HepG2 (cell line): ENCODE measurements around the gene CEP170. TPM values are rescaled to one million over a fixed set of nuclear protein-coding genes. Genes with fewer than 3 reads are reported as not detected.
A peak's percentile ranks its signal among the peaks of the same experiment; 100 is the strongest.

ENCODE experiments used
- ATAC-seq: fragments of 200-7000 bp; cut with Tn5 transposase; 3 replicates; pipeline ENCODE4 v1.9.1; 2020; ENCODE audit warnings: mild to moderate bottlenecking, moderate library complexity
- BruUV-seq: library from RNA; stranded (reverse); fragments of 400-500 nt; replicated peaks from 2 replicates; lab custom pipeline; 2021; lab: Mats Ljungman, UMichigan
- CTCF ChIA-PET: fragments of 300-600 bp; formaldehyde crosslinking; extraction: SDS; loops from one replicate; lab custom pipeline; 2021; ENCODE audit warnings: low total read pairs, inconsistent platforms, low intra/inter-chr PET ratio; lab: Yijun Ruan, JAX
- POLR2A ChIA-PET: fragments of 350-600 bp; sonication (Branson Sonifier 250); formaldehyde crosslinking; loops from one replicate; lab custom pipeline; 2020; ENCODE audit warnings: antibody characterized with exemption, inconsistent platforms; lab: Yijun Ruan, JAX
- DNase-seq: peaks from one replicate; pipeline ENCODE4 v3.0.0-alpha.2; 2015; ENCODE audit warnings: low spot score
- FAIRE-seq: peaks from 3 replicates; lab custom pipeline; 2011; peaks lifted over from hg19 to GRCh38; lab: Jason Lieb, UNC
- H2AFZ ChIP-seq: one replicate; pipeline ENCODE4 v1.6.1; 2011; ENCODE audit warnings: low read length, inconsistent platforms
- H3K27ac ChIP-seq: fragments of 300-600 bp; 3 replicates; pipeline ENCODE4 v1.8.0; 2011; ENCODE audit warnings: mixed run types, mild to moderate bottlenecking, mixed read lengths, low read length, inconsistent platforms; ENCODE audit not compliant: insufficient read depth; ENCODE audit errors: extremely low read length
- H3K27me3 ChIP-seq, 2 experiments: fragments of 200-600 bp in 1 of 2; 2 replicates in 1 of 2; 3 replicates in 1 of 2; pipeline versions ENCODE4 v1.6.0 to v1.8.0; 2011; ENCODE audit warnings: low read length in 2 of 2, mild to moderate bottlenecking in 2 of 2, moderate library complexity in 2 of 2, inconsistent platforms in 1 of 2; ENCODE audit not compliant: insufficient read depth in 2 of 2, control insufficient read depth in 1 of 2
- H3K36me3 ChIP-seq, 2 experiments: fragments of 200-600 bp in 1 of 2; replicated peaks in 1 of 2; 2 replicates in 1 of 2; 3 replicates in 1 of 2; pipeline versions ENCODE4 v1.5.1 to v1.8.0; 2011; ENCODE audit warnings: low read length in 2 of 2, inconsistent platforms in 1 of 2; ENCODE audit not compliant: insufficient read depth in 2 of 2, control insufficient read depth in 1 of 2
- H3K4me1 ChIP-seq: 2 replicates; pipeline ENCODE4 v1.5.1; 2012; ENCODE audit warnings: low read length, inconsistent platforms; ENCODE audit not compliant: insufficient read depth
- H3K4me2 ChIP-seq: 2 replicates; pipeline ENCODE4 v1.6.0; 2011; ENCODE audit warnings: low read depth, low read length, inconsistent platforms
- H3K4me3 ChIP-seq, 3 experiments: fragments of 200-600 bp in 1 of 3; sonication (generic), shearing (Covaris generic) in 1 of 3; replicated peaks in 1 of 3; 2 replicates each; pipeline ENCODE4 v1.5.1; 2011 to 2016; ENCODE audit warnings: low read length in 3 of 3, inconsistent platforms in 2 of 3, low read depth in 2 of 3, mild to moderate bottlenecking in 2 of 3, control low read depth in 1 of 3, mixed read lengths in 1 of 3; ENCODE audit not compliant: insufficient read depth in 1 of 3
- H3K79me2 ChIP-seq: one replicate; pipeline ENCODE4 v1.6.1; 2011; ENCODE audit warnings: low read length, inconsistent platforms; ENCODE audit not compliant: insufficient read depth
- H3K9ac ChIP-seq: 2 replicates; pipeline ENCODE4 v1.6.0; 2011; ENCODE audit warnings: mild to moderate bottlenecking, low read depth, low read length, inconsistent platforms; ENCODE audit not compliant: insufficient read depth
- H3K9me3 ChIP-seq: 2 replicates; pipeline ENCODE4 v1.5.1; 2012; ENCODE audit warnings: mild to moderate bottlenecking, low read length
- H4K20me1 ChIP-seq: 2 replicates; pipeline ENCODE4 v1.6.0; 2011; ENCODE audit warnings: inconsistent platforms, mild to moderate bottlenecking, low read length, moderate library complexity; ENCODE audit not compliant: insufficient read depth
- HOXA3 ChIP-seq: sonication (generic); formaldehyde crosslinking; IDR thresholded peaks from 2 replicates; pipeline ENCODE4 v1.5.0; 2020; ENCODE audit warnings: missing genetic modification reagents
- ONECUT2 ChIP-seq: sonication (generic); formaldehyde crosslinking; IDR thresholded peaks from 2 replicates; pipeline ENCODE4 v1.4.0; 2020; ENCODE audit warnings: missing genetic modification reagents
- RARA ChIP-seq: IDR thresholded peaks from 2 replicates; pipeline ENCODE4 v1.6.1; 2016; ENCODE audit warnings: missing genetic modification reagents, missing compliant biosample characterization
- RFX5 ChIP-seq: IDR thresholded peaks from 2 replicates; pipeline ENCODE4 v1.6.1; 2011; ENCODE audit warnings: low read depth, low read length, improper control_type of control experiment
- ZNF816 ChIP-seq: sonication (generic); formaldehyde crosslinking; IDR thresholded peaks from 2 replicates; pipeline ENCODE4 v1.8.0; 2022; ENCODE audit warnings: missing genetic modification reagents, mild to moderate bottlenecking, borderline replicate concordance
- WGBS: methylation state at CpG from one replicate; pipeline ENCODE4 v1.1.6; 2017; ENCODE audit warnings: low lambda C conversion rate; 5-methylcytosine and 5-hydroxymethylcytosine counted together
- in situ Hi-C: cut with HindIII; loops from 2 replicates; pipeline ENCODE4 v1.10.0; 2017; ENCODE audit warnings: low pct_unique_long_range_greater_than_20kb; ENCODE audit not compliant: extremely low pct_ligation_motif_present
- intact Hi-C: fragments of 100-400 bp; cut with micrococcal nuclease; formaldehyde crosslinking; loops from one replicate; pipeline ENCODE4 v1.10.0; 2022; ENCODE audit not compliant: unreplicated experiment
- polyA plus RNA-seq, 8 experiments: library from polyadenylated mRNA; depleted of rRNA in 3 of 8; stranded (reverse) in 7 of 8; unstranded in 1 of 8; fragments of >200 nt; fragmentation: Illumina TruSeq in 4 of 8; extraction: Trizol in 4 of 8; gene quantifications; 2 replicates each; pipeline versions ENCODE4 v1.2.1 to v1.2.3, GENCODE V29; 2011 to 2016; ENCODE audit warnings: low read depth in 4 of 8, missing spikeins in 1 of 8, mixed read lengths in 1 of 8; ENCODE audit not compliant: insufficient read depth in 1 of 8
- total RNA-seq, 5 experiments: library from RNA; depleted of rRNA; stranded (reverse); fragments of >200 nt; fragmentation: Illumina TruSeq; extraction: Trizol; gene quantifications; 2 replicates each; pipeline ENCODE4 v1.2.3, GENCODE V29; 2016; ENCODE audit warnings: low read depth in 1 of 5
- TF ChIP-seq, protein P1 (sequence below): sonication (generic); formaldehyde crosslinking; IDR thresholded peaks from 2 replicates; pipeline ENCODE4 v1.5.1; 2020; ENCODE audit warnings: missing genetic modification reagents, mild to moderate bottlenecking, borderline replicate concordance
- TF ChIP-seq, protein P2 (sequence below): sonication (generic); formaldehyde crosslinking; IDR thresholded peaks from 2 replicates; pipeline ENCODE4 v1.5.1; 2020; ENCODE audit warnings: mild to moderate bottlenecking, missing genetic modification reagents, moderate library complexity
- TF ChIP-seq, protein P3 (sequence below): sonication (generic); formaldehyde crosslinking; IDR thresholded peaks from 2 replicates; pipeline ENCODE4 v1.9.0; 2021; ENCODE audit warnings: missing genetic modification reagents, borderline replicate concordance
- TF ChIP-seq, protein P4 (sequence below), 2 experiments: sonication (generic) in 1 of 2; formaldehyde crosslinking in 1 of 2; IDR thresholded peaks; 2 replicates each; pipeline versions ENCODE4 v1.6.1 to v1.9.0; 2014 to 2022; ENCODE audit warnings: antibody characterized with exemption in 1 of 2, borderline replicate concordance in 1 of 2, inconsistent platforms in 1 of 2, low read depth in 1 of 2, missing genetic modification reagents in 1 of 2
- TF ChIP-seq, protein P5 (sequence below): sonication (generic); formaldehyde crosslinking; IDR thresholded peaks from 2 replicates; pipeline ENCODE4 v1.4.0; 2020; ENCODE audit warnings: missing genetic modification reagents, low read depth, mild to moderate bottlenecking, borderline replicate concordance

Gene CEP170
- total and polyA plus RNA-seq, 2 of the 13 experiments (the other 11 are each of a cell fraction or from before 2014, with no cell fraction given) = 23.0 to 28.6 TPM

DNA sequence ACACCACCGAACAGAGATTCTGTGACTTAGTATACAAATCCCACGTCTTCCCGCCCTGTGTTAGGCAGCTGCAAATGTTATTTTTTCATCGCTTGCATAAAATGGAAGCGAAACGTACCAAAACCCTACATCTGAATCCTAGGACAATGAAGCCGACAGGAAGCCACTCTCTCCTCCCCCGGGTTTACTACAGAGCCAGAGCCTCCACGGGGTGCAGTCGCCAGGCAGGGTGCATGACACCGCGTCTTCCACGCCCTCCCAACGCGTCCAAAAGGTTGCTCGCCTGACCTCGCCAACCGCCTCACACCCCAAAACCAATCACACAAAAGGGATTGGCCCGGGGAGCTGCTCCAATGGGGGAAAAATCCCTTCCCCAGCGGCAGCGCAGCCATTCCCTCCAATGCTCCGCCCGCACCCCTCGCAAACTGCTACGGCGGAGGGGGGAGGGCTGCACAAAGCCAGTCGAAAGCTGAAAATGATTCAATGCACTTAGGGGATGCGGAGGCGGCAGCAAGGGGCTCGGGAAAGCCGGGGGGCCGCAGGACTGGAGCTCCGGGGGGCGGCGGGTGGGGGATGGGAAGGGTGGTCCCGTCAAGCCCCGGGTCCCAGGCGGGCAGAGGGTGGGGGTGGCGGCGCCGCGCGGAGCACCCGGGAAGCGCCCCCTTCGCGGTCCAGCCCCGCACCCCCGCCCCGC, 701 bp downstream of the CEP170 start:
- H3K27ac ChIP-seq = peak overlapping the region; percentile 87
- no peak overlapping the region for H2AFZ ChIP-seq
- POLR2A ChIA-PET = no interaction called here
- TF ChIP-seq RARA (CRISPR knock-in tag) = no peak; the same call in 1 of the 2 replicates
- TF ChIP-seq, protein P1, sequence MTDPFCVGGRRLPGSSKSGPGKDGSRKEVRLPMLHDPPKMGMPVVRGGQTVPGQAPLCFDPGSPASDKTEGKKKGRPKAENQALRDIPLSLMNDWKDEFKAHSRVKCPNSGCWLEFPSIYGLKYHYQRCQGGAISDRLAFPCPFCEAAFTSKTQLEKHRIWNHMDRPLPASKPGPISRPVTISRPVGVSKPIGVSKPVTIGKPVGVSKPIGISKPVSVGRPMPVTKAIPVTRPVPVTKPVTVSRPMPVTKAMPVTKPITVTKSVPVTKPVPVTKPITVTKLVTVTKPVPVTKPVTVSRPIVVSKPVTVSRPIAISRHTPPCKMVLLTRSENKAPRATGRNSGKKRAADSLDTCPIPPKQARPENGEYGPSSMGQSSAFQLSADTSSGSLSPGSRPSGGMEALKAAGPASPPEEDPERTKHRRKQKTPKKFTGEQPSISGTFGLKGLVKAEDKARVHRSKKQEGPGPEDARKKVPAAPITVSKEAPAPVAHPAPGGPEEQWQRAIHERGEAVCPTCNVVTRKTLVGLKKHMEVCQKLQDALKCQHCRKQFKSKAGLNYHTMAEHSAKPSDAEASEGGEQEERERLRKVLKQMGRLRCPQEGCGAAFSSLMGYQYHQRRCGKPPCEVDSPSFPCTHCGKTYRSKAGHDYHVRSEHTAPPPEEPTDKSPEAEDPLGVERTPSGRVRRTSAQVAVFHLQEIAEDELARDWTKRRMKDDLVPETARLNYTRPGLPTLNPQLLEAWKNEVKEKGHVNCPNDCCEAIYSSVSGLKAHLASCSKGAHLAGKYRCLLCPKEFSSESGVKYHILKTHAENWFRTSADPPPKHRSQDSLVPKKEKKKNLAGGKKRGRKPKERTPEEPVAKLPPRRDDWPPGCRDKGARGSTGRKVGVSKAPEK (CRISPR knock-in tag) = no peak
- TF ChIP-seq, protein P2, sequence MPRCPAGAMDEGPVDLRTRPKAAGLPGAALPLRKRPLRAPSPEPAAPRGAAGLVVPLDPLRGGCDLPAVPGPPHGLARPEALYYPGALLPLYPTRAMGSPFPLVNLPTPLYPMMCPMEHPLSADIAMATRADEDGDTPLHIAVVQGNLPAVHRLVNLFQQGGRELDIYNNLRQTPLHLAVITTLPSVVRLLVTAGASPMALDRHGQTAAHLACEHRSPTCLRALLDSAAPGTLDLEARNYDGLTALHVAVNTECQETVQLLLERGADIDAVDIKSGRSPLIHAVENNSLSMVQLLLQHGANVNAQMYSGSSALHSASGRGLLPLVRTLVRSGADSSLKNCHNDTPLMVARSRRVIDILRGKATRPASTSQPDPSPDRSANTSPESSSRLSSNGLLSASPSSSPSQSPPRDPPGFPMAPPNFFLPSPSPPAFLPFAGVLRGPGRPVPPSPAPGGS (CRISPR knock-in tag) = 0 out of 2 replicates have a peak, but pooled peaks have one; percentile 2
- no peak for TF ChIP-seq ONECUT2
- TF ChIP-seq ZNF816 = no peak; the same call in 1 of the 2 replicates
- TF ChIP-seq, protein P3, sequence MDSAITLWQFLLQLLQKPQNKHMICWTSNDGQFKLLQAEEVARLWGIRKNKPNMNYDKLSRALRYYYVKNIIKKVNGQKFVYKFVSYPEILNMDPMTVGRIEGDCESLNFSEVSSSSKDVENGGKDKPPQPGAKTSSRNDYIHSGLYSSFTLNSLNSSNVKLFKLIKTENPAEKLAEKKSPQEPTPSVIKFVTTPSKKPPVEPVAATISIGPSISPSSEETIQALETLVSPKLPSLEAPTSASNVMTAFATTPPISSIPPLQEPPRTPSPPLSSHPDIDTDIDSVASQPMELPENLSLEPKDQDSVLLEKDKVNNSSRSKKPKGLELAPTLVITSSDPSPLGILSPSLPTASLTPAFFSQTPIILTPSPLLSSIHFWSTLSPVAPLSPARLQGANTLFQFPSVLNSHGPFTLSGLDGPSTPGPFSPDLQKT (CRISPR knock-in tag) = no peak
- no peak for TF ChIP-seq HOXA3 (CRISPR knock-in tag)
- no peak for TF ChIP-seq RFX5
- TF ChIP-seq, protein P4, sequence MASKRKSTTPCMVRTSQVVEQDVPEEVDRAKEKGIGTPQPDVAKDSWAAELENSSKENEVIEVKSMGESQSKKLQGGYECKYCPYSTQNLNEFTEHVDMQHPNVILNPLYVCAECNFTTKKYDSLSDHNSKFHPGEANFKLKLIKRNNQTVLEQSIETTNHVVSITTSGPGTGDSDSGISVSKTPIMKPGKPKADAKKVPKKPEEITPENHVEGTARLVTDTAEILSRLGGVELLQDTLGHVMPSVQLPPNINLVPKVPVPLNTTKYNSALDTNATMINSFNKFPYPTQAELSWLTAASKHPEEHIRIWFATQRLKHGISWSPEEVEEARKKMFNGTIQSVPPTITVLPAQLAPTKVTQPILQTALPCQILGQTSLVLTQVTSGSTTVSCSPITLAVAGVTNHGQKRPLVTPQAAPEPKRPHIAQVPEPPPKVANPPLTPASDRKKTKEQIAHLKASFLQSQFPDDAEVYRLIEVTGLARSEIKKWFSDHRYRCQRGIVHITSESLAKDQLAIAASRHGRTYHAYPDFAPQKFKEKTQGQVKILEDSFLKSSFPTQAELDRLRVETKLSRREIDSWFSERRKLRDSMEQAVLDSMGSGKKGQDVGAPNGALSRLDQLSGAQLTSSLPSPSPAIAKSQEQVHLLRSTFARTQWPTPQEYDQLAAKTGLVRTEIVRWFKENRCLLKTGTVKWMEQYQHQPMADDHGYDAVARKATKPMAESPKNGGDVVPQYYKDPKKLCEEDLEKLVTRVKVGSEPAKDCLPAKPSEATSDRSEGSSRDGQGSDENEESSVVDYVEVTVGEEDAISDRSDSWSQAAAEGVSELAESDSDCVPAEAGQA (IDR thresholded peaks at IDR 0.05; ENCODE audit: low read depth) = no peak
- TF ChIP-seq, protein P4 (CRISPR knock-in tag; IDR thresholded peaks at IDR 0.05; ENCODE audit: borderline replicate concordance) = no peak
- TF ChIP-seq, protein P5, sequence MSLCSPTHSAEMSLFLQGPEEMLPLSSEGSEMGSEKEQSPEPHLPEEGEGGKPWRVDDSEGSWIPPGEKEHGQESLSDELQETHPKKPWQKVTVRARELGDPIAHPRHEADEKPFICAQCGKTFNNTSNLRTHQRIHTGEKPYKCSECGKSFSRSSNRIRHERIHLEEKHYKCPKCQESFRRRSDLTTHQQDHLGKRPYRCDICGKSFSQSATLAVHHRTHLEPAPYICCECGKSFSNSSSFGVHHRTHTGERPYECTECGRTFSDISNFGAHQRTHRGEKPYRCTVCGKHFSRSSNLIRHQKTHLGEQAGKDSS (CRISPR knock-in tag) = no peak

More for the DNA sequence above, 701 bp downstream of the CEP170 start:
- in situ Hi-C loops = no loop called here
- Histone ChIP-seq H3K27me3 (no peaks in the 10 kb centered on the region; a peak in 1 of 5 replicates), H4K20me1 (peaks cover 10% of the 10 kb centered on the region), H3K36me3 (no peaks in the 10 kb centered on the region), H3K4me1 (peaks cover 39% of the 10 kb centered on the region), H3K79me2 (peaks cover 64% of the 10 kb centered on the region), H3K9me3 (no peaks in the 10 kb centered on the region), H3K4me3 (peak overlapping the region; percentile 88 to 99 (median 93)), H3K9ac (peak overlapping the region; percentile 71), H3K4me2 (peak overlapping the region; percentile 96)
- peak; percentile 29 for ATAC-seq
- WGBS = 4% methylated on average over 9 of the region's 50 CpGs
- no peak for FAIRE-seq
- intact Hi-C loops = no loop called here
- peak; percentile 34 for DNase-seq
- CTCF ChIA-PET = no interaction called here
- BruUV-seq = no TSS peak
